GM19351 (cell line): ENCODE results near the gene NUTF2.
A peak's percentile ranks its signal among the peaks of the same experiment; 100 is the strongest.
"Not testable (repeated sequence)": the region's sequence is repeated elsewhere in the genome, so short reads cannot be mapped to it uniquely, and the experiment has no call there.

Source experiments
- ATAC-seq: cut with Tn5 transposase; IDR thresholded peaks from one replicate; pipeline ENCODE4 v1.9.1; 2021; ENCODE audit warnings: mild to moderate bottlenecking, moderate library complexity; ENCODE audit not compliant: unreplicated experiment

The NUTF2 gene

GRCh38 chr16:67837190-67837589 is 9.5 kb upstream of the NUTF2 start:
- ATAC-seq = not testable (repeated sequence)

DNA sequence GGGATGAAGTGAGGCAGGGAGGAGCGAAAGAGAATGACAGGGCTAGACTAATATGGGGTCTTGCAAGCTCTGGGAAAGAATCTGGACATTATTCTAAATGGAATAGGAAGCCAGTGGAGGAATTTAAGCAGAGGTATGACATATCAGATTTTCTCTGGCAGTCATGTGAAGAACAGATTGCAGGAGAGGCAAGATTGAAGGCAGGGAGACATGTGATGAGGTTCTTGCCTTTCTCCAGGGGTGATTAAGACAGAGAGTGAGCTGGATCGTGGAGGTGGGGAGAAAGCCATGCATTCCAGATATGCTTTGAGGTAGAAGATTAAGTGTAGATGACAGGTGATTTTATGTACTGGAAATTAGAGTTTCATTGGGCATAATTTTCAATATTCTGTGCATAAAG is 8.9 kb upstream of the NUTF2 start:
- ATAC-seq = no peak

- no peak for ATAC-seq
Observed at GRCh38 chr16:67841198-67841815, 5.4 kb upstream of the NUTF2 start.

GRCh38 chr16:67841816-67842508 is 4.8 kb upstream of the NUTF2 start, which contains the start of gene THAP11:
Gene THAP11, plus strand, starts transcription at chr16:67842320. Its CDS starts 235 bp downstream, at chr16:67842555.
- peak; percentile 42 for ATAC-seq

GRCh38 chr16:67842509-67843342 is 4.0 kb upstream of the NUTF2 start:
- ATAC-seq = peak; percentile 7

- ATAC-seq = no peak
Observed at GRCh38 chr16:67843343-67843765, 3.4 kb upstream of the NUTF2 start.

GRCh38 chr16:67844497-67844896 is 2.2 kb upstream of the NUTF2 start:
- no peak for ATAC-seq

DNA sequence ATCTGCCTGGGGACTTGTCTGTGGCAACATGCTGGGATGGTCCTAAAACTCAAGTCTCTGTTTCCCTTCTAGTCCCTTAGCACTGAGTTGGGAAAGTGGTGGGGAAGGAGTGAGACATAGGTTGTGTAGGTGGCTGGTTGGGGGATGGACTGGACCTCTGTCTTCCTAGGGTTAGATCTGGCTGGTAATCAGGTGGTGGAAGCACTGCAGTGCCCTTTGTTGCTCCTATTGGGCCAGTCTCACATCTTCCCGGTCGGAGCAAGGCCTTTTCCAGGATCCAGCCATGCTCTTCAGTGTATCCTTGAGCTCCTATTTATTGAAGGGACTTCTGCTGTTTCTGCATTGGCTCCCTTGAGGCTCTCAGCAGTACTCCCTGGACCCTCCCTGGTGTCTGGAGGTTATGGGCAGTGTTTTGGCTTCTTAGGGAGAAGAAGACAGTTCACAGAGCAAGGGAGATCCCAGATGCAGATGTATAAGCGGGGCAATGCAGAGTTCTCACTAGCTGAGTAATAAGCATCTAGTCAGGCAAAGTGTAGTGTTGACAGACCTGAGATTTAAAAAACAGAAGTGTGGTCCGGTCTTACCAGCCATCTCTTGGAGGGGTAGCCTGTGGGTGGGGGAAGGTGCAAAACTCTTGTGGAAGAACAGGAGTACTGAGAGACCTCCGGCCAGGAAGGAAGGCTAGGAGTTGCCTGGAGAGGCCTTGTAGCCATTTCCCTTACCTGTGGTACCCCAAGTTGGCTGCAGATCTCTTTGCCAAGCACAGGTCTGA is 1.3 kb upstream of the NUTF2 start:
- ATAC-seq = no peak

DNA sequence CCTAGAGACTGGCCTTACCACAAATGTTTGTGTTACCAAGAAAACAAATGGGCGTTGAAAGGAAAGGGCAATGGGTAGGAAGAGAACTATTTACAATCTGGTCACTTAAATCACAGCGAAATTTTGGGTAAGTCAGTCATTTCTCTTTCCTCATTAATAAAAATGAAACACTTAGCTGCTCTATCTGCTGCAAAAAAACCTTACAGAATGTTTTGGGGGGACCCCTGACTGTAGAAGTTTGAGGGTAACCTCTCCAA is 742 bp upstream of the NUTF2 start:
- no peak for ATAC-seq

DNA sequence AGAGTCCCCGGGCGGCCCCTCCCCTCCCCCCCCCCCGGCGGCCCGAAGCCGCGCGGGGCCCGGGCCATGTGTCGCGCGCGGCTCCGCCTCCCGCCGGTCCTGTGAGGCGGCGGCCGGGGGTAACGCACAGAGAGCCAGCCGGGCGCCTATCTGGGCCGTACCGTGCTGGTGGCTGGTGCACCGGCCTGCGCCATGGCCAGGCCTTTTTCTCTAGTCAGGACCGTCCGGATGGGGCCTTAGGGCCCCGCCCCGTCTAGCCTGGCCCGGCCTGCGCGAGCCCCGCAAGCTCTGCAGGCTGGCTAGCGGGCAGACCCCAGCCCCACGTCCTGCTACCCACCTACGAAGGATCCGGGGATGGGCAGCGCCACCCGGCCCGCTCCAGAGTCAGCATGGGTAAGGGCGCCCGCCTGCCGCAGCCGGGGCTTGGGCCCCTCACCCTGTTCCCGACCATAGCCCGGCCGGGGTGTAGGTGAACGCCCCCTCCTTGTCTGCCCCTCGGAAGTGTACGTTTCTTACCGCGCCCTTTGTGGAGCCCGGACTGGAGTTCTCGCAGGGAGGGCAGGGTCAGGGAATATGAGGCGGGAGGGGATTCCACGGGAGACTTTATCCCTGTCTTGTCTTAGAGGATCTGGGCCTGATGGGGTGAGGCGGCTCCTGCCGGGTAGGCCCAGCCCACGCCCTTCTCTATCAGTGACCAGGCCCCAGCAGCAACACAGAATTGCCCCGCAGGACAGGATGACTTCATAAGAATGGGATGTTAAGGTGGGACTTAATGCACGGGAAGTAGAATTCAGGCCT is 530 bp downstream of the NUTF2 start, which contains the start of gene CENPT:
Gene CENPT (minus strand): TSS at position 630 of the 798 bp plus-strand sequence. CDS start 13,834 bp downstream, outside the sequence.
- peak; percentile 39 for ATAC-seq

GRCh38 chr16:67848118-67848517 is 1.4 kb downstream of the NUTF2 start:
- ATAC-seq = no peak

DNA sequence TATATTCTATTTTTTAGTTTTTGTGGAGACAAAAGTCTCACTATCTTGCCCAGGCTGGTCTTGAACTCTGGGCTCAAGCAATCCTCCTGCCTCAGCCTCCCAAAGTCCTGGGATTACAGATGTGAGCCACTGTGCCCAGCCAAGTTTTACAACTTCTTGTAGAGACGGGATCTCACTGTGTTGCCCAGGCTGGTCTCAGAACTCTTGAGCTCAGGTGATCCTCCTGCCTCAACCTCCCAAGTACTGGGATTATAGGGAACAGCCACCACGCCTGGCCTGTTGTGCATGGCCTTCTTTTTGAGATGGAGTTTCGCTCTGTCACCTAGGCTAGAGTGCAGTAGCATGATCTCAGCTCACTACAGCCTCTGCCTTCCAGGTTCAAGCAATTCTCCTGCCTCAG is 6.9 kb downstream of the NUTF2 start:
- ATAC-seq = no peak

GRCh38 chr16:67855789-67856188 is 9.1 kb downstream of the NUTF2 start:
- ATAC-seq = no peak

GRCh38 chr16:67856927-67857546 is 10.3 kb downstream of the NUTF2 start:
- no peak for ATAC-seq

DNA sequence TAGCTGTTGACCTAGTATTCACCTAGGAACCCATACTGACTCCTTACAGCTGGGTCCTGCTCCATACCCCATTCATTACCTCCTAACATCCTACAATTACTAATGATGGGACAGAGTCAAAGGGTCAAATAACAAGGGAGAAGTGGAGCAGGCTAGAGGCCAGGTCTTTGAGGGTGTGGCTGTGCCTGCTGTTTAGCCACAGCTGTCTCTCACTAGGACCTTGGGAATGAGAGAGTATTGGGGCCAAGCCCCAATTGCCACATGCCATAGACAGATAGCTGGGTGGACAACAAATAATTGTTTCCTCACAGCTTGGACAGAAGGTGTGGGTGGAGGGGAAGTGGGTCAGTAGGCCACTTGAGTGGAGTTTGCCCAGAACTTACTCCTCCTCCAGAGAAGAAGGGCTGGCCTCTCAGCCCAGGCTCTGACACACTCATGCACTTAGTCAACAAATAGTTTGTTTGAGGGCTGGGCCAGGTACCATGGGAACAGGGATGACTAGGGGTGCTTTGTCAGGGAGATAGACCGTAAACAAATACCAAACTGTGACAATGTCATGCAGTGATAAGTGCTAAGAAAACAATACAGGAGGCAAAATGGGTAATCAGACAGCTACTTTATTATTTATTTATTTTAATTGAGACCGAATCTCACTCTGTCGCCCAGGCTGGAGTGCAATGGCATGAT is 11.0 kb downstream of the NUTF2 start:
- ATAC-seq = no peak

DNA sequence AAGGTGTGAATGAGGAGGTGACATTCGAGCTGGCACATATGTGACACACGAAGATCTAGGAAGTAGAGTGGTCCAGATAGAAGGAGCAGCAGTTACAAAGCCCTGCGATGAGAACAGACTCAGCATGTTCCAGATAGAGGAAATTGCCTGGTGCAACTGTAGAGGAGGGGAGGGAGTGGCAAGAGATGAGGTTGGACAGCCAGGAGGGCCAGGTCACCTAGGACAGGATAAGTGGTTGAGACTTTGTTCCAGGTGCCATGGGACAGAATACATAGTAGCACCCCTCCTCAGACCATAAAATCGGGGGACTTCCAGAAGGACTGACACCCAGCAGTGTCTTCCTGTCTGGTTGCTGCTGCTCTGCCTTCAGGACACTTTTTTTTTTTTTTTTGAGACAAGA is 11.8 kb downstream of the NUTF2 start:
- ATAC-seq = no peak

DNA sequence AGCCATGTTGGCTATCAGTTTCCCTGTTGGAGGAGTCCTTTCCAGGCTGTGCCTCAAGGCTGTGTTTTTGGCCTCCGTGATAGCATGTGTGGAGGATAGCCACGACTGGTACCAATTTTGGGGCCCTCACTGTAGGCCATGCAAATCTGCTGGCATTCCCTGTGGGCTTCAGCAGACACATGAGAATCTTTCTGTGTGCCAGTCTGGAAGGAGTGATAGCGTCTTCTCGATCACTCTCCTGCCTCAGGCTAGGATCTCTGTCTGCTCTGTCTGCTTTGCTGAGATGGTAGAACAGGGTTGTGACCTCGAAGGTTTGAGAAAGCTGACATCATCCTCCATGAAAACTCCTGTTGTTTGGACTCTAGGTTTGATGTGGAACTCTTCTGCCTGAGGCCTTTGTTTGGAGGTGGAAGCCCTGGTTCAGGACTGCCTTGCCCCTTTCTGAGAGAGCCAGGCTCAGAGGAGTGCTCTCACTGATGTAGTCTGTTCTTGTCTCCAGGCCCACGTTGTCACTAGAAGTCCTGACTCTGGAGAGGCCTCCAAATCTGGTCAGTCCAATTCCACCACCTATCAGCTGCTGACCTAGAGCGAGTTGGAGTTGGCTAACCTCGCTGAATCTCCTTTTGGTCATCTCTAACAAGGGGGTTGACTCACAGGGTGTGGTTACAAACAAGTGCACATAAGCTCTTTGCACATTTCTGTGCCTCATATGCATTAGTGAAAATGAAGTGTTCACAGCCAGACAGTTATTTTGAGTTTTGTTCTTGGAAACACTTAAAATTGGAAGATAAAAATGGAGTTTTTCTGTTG is 14.1 kb downstream of the NUTF2 start:
- no peak for ATAC-seq

- ATAC-seq = no peak
Observed at GRCh38 chr16:67861877-67862276, 15.1 kb downstream of the NUTF2 start.
